ENCODE measurements around the gene ITCH.

DNA sequence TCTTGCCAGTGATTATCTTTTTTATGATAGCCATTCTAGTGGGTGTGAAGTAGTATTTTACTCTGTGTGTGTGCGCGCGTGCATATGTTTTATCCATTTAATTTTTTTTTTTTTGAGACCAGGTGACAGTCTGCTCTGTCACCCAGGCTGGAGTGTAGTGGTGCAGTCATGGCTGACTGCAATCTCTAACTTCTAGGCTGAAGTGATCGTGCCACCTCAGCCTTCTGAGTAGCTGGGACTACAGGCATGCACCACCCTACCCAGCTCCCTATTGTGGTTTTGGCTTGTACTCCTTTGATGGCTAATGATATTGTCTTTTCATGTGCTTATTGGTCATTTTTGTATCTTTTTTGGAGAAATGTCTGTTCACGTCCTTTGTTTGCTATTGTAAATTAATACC, 33.3 kb downstream of the ITCH start:
- no peak for TF ChIP-seq EZH2 (IDR thresholded peaks at IDR 0.05; ENCODE audit: borderline replicate concordance)
- TF ChIP-seq, protein P1, sequence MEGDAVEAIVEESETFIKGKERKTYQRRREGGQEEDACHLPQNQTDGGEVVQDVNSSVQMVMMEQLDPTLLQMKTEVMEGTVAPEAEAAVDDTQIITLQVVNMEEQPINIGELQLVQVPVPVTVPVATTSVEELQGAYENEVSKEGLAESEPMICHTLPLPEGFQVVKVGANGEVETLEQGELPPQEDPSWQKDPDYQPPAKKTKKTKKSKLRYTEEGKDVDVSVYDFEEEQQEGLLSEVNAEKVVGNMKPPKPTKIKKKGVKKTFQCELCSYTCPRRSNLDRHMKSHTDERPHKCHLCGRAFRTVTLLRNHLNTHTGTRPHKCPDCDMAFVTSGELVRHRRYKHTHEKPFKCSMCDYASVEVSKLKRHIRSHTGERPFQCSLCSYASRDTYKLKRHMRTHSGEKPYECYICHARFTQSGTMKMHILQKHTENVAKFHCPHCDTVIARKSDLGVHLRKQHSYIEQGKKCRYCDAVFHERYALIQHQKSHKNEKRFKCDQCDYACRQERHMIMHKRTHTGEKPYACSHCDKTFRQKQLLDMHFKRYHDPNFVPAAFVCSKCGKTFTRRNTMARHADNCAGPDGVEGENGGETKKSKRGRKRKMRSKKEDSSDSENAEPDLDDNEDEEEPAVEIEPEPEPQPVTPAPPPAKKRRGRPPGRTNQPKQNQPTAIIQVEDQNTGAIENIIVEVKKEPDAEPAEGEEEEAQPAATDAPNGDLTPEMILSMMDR (IDR thresholded peaks at IDR 0.05; ENCODE audit: poor library complexity) = no peak
